Measurements from ENCODE around the gene TSPO. TPM values are rescaled to one million over a fixed set of nuclear protein-coding genes. Genes with fewer than 3 reads are reported as not detected.

TSPO gene
- total RNA-seq, 1 experiment from 2014 or later: 195 TPM

GRCh38 chr22:43182726-43183125, 31.4 kb downstream of the TSPO start:
- no peak overlapping the region for H3K4me3 Mint-ChIP-seq (ENCODE audit: low read depth, unreplicated experiment)
- H3K36me3 Mint-ChIP-seq (ENCODE audit: insufficient read depth, unreplicated experiment): peaks cover 51% of the 10 kb centered on the region
- no peaks in the 10 kb centered on the region for H3K9me3 Mint-ChIP-seq (ENCODE audit: low read depth, unreplicated experiment)
- peaks cover 27% of the 10 kb centered on the region for H3K4me1 Mint-ChIP-seq (ENCODE audit: low read depth, unreplicated experiment)
- no peak for TF ChIP-seq CTCF (IDR thresholded peaks at IDR 0.05; ENCODE audit: unreplicated experiment)
- no peak for DNase-seq
- CTCF ChIA-PET: no interaction called here
- no peaks in the 10 kb centered on the region for H3K27me3 Mint-ChIP-seq (ENCODE audit: unreplicated experiment)
- intact Hi-C loops (cut with micrococcal nuclease; ENCODE audit: unreplicated experiment): no loop called here
- peak overlapping the region; percentile 30 for H3K27ac Mint-ChIP-seq (ENCODE audit: unreplicated experiment)
- BruUV-seq (replicated peaks): no TSS peak

GRCh38 chr22:43183496-43184277, 32.3 kb downstream of the TSPO start:
- no peak for DNase-seq
- H3K27me3 Mint-ChIP-seq (ENCODE audit: unreplicated experiment): no peaks in the 10 kb centered on the region
- H3K9me3 Mint-ChIP-seq (ENCODE audit: low read depth, unreplicated experiment): no peaks in the 10 kb centered on the region
- intact Hi-C loops (cut with micrococcal nuclease; ENCODE audit: unreplicated experiment): no loop called here
- CTCF ChIA-PET: interaction anchor here (0.6 to 1.6 kb wide), 2 partner anchors 12 to 517 kb away, joined by 3 to 4 read pairs; no protein-coding TSS in a partner anchor
- peaks cover 27% of the 10 kb centered on the region for H3K4me1 Mint-ChIP-seq (ENCODE audit: low read depth, unreplicated experiment)
- peak overlapping the region; percentile 62 for H3K4me3 Mint-ChIP-seq (ENCODE audit: low read depth, unreplicated experiment)
- peaks cover 56% of the 10 kb centered on the region for H3K36me3 Mint-ChIP-seq (ENCODE audit: insufficient read depth, unreplicated experiment)
- peak overlapping the region; percentile 28 for H3K27ac Mint-ChIP-seq (ENCODE audit: unreplicated experiment)
- no peak for TF ChIP-seq CTCF (IDR thresholded peaks at IDR 0.05; ENCODE audit: unreplicated experiment)
- BruUV-seq (replicated peaks): no TSS peak

- intact Hi-C loops (cut with micrococcal nuclease; ENCODE audit: unreplicated experiment): no loop called here
- H3K27me3 Mint-ChIP-seq (ENCODE audit: unreplicated experiment): no peaks in the 10 kb centered on the region
- no TSS peak for BruUV-seq (replicated peaks)
- H3K4me1 Mint-ChIP-seq (ENCODE audit: low read depth, unreplicated experiment): peaks cover 27% of the 10 kb centered on the region
- peak overlapping the region; percentile 42 for H3K27ac Mint-ChIP-seq (ENCODE audit: unreplicated experiment)
- no peak for TF ChIP-seq CTCF (IDR thresholded peaks at IDR 0.05; ENCODE audit: unreplicated experiment)
- peak; percentile 37 for DNase-seq
- CTCF ChIA-PET: no interaction called here
- peak overlapping the region; percentile 62 for H3K4me3 Mint-ChIP-seq (ENCODE audit: low read depth, unreplicated experiment)
- H3K36me3 Mint-ChIP-seq (ENCODE audit: insufficient read depth, unreplicated experiment): peaks cover 42% of the 10 kb centered on the region
- peaks cover 1% of the 10 kb centered on the region for H3K9me3 Mint-ChIP-seq (ENCODE audit: low read depth, unreplicated experiment)
Observed at GRCh38 chr22:43185860-43186261, 34.5 kb downstream of the TSPO start.

GRCh38 chr22:43186272-43187170, 35.2 kb downstream of the TSPO start, which contains the start of gene TTLL12:
TTLL12 (minus strand) TSS chr22:43187134; CDS start chr22:43187069, 65 bp downstream.
- no peak for TF ChIP-seq CTCF (IDR thresholded peaks at IDR 0.05; ENCODE audit: unreplicated experiment)
- Mint-ChIP-seq H3K27ac (ENCODE audit: unreplicated experiment) (peak within 1 kb of the TSS; percentile 87), H3K36me3 (ENCODE audit: insufficient read depth, unreplicated experiment) (peaks cover 42% of the 10 kb centered on the region), H3K4me1 (ENCODE audit: low read depth, unreplicated experiment) (peaks cover 27% of the 10 kb centered on the region), H3K27me3 (ENCODE audit: unreplicated experiment) (no peaks in the 10 kb centered on the region), H3K4me3 (ENCODE audit: low read depth, unreplicated experiment) (peak within 1 kb of the TSS; percentile 73), H3K9me3 (ENCODE audit: low read depth, unreplicated experiment) (peaks cover 2% of the 10 kb centered on the region)
- BruUV-seq (replicated peaks): TSS peak; percentile 29
- DNase-seq: peak; percentile 69
- CTCF ChIA-PET: interaction anchor here (0.6 to 1.8 kb wide), 7 partner anchors 9 to 160 kb away, joined by 3 to 12 read pairs (median 6); no protein-coding TSS in a partner anchor
- intact Hi-C loops (cut with micrococcal nuclease; ENCODE audit: unreplicated experiment): no loop called here
